ENCODE results near the gene SRBD1.

- TF ChIP-seq, protein P1, sequence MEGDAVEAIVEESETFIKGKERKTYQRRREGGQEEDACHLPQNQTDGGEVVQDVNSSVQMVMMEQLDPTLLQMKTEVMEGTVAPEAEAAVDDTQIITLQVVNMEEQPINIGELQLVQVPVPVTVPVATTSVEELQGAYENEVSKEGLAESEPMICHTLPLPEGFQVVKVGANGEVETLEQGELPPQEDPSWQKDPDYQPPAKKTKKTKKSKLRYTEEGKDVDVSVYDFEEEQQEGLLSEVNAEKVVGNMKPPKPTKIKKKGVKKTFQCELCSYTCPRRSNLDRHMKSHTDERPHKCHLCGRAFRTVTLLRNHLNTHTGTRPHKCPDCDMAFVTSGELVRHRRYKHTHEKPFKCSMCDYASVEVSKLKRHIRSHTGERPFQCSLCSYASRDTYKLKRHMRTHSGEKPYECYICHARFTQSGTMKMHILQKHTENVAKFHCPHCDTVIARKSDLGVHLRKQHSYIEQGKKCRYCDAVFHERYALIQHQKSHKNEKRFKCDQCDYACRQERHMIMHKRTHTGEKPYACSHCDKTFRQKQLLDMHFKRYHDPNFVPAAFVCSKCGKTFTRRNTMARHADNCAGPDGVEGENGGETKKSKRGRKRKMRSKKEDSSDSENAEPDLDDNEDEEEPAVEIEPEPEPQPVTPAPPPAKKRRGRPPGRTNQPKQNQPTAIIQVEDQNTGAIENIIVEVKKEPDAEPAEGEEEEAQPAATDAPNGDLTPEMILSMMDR (IDR thresholded peaks at IDR 0.05) = no peak
- no peak for TF ChIP-seq POLR2A (IDR thresholded peaks at IDR 0.05)
Observed at GRCh38 chr2:45470531-45470930, 140.5 kb downstream of the SRBD1 start.

Measured in lower leg skin (tissue), 3 donors.